Thyroid gland (tissue), 4 donors: ENCODE measurements around the gene NDUFC1. TPM values are rescaled to one million over a fixed set of nuclear protein-coding genes. Genes with fewer than 3 reads are reported as not detected.

Experiments used
- DNase-seq, 2 donors: peaks; one replicate each; pipeline ENCODE4 v3.0.0-alpha.2; 2019
- H3K27ac ChIP-seq, 3 donors: fragments of 200-600 bp; sonication (generic); 1 replicate in 2 of 3; 2 replicates in 1 of 3; pipeline ENCODE4 v1.5.1; 2016 to 2019; ENCODE audit warnings: mild to moderate bottlenecking in 1 of 3, moderate library complexity in 1 of 3
- H3K27me3 ChIP-seq: fragments of 200-600 bp; sonication (generic); one replicate; pipeline ENCODE4 v1.5.1; 2019
- H3K36me3 ChIP-seq, 2 donors: fragments of 200-600 bp; sonication (generic); one replicate each; pipeline ENCODE4 v1.5.1; 2016 to 2019
- H3K4me1 ChIP-seq, 2 donors: fragments of 200-600 bp; sonication (generic); one replicate each; pipeline ENCODE4 v1.5.1; 2017 to 2019
- H3K4me3 ChIP-seq, 3 donors: fragments of 200-600 bp; sonication (generic); replicated peaks in 1 of 3; 1 replicate in 2 of 3; 2 replicates in 1 of 3; pipeline ENCODE4 v1.5.1; 2016; ENCODE audit warnings: mild to moderate bottlenecking in 1 of 3
- H3K9me3 ChIP-seq: fragments of 200-600 bp; sonication (generic); one replicate; pipeline ENCODE4 v1.5.1; 2017
- CTCF ChIP-seq, 6 experiments: fragments of 200-600 bp in 3 of 6; fragments of 450-650 bp in 3 of 6; sonication (generic) in 3 of 6; IDR thresholded peaks; one replicate each; pipeline ENCODE4 v1.5.1; 2016 to 2019; ENCODE audit warnings: antibody characterized with exemption in 6 of 6, mild to moderate bottlenecking in 2 of 6, inconsistent platforms in 1 of 6, moderate library complexity in 1 of 6
- POLR2A ChIP-seq, 2 donors: fragments of 450-650 bp; IDR thresholded peaks; one replicate each; pipeline ENCODE4 v1.6.1; 2017; ENCODE audit warnings: antibody characterized with exemption in 2 of 2, mild to moderate bottlenecking in 2 of 2, moderate library complexity in 1 of 2
- WGBS, 2 donors: methylation state at CpG; one replicate each; pipeline ENCODE4 v1.1.5; 2017; 5-methylcytosine and 5-hydroxymethylcytosine counted together
- intact Hi-C: fragments of 100-400 bp; cut with DNase I; formaldehyde crosslinking; loops from one replicate; pipeline ENCODE4 v1.15.1; 2023
- total RNA-seq, 4 donors: library from RNA; depleted of rRNA; stranded (reverse); fragments of >200 nt; gene quantifications; one replicate each; pipeline ENCODE4 v1.2.3, GENCODE V29; 2016

NDUFC1 gene
- total RNA-seq, 4 donors from 2014 or later, result 27.9 to 92.4 (median 53.2) TPM

- no peaks in the 10 kb centered on the region for H3K9me3 ChIP-seq
- H3K27me3 ChIP-seq, result no peaks in the 10 kb centered on the region
- DNase-seq, result no peak
- intact Hi-C loops, result no loop called here
- TF ChIP-seq CTCF (IDR thresholded peaks at IDR 0.05) (no peak), POLR2A (IDR thresholded peaks at IDR 0.05) (no peak)
- peaks cover 0 to 8% of the 10 kb centered on the region in 2 donors for H3K4me1 ChIP-seq
- H3K36me3 ChIP-seq, result no peaks in the 10 kb centered on the region
- 72 to 74% methylated on average over 16 of the region's 16 CpGs for WGBS, 2 donors
- no peak overlapping the region for H3K27ac ChIP-seq
- H3K4me3 ChIP-seq, result no peak overlapping the region
These were observed 23.8 kb downstream of the NDUFC1 start for GRCh38 chr4:139278485-139278884.

- 95 to 97% methylated on average over 4 of the region's 4 CpGs for WGBS, 2 donors
- H3K9me3 ChIP-seq, result no peaks in the 10 kb centered on the region
- no peak for DNase-seq
- intact Hi-C loops, result no loop called here
- no peaks in the 10 kb centered on the region for H3K27me3 ChIP-seq
- no peak overlapping the region for H3K4me3 ChIP-seq
- peaks cover 0 to 8% of the 10 kb centered on the region in 2 donors for H3K4me1 ChIP-seq
- no peak overlapping the region for H3K27ac ChIP-seq
- TF ChIP-seq POLR2A (IDR thresholded peaks at IDR 0.05) (no peak), CTCF (IDR thresholded peaks at IDR 0.05) (no peak)
- H3K36me3 ChIP-seq, result no peaks in the 10 kb centered on the region
These were observed 27.0 kb downstream of the NDUFC1 start for GRCh38 chr4:139275281-139275735.

- H3K4me3 ChIP-seq, result no peak overlapping the region
- no peaks in the 10 kb centered on the region for H3K9me3 ChIP-seq
- 95 to 99% methylated on average over 1 of the region's 1 CpG for WGBS, 2 donors
- no peaks in the 10 kb centered on the region for H3K27me3 ChIP-seq
- H3K4me1 ChIP-seq, result peaks cover 0 to 2% of the 10 kb centered on the region in 2 donors
- intact Hi-C loops, result no loop called here
- TF ChIP-seq POLR2A (IDR thresholded peaks at IDR 0.05) (no peak), CTCF (IDR thresholded peaks at IDR 0.05) (no peak)
- DNase-seq, result no peak
- no peaks in the 10 kb centered on the region for H3K36me3 ChIP-seq
- H3K27ac ChIP-seq, result no peak overlapping the region
These were observed 27.5 kb downstream of the NDUFC1 start for GRCh38 chr4:139274790-139275189.

GRCh38 chr4:139273835-139274234 is 28.4 kb downstream of the NDUFC1 start:
- intact Hi-C loops, result no loop called here
- TF ChIP-seq POLR2A (IDR thresholded peaks at IDR 0.05) (no peak), CTCF (IDR thresholded peaks at IDR 0.05) (no peak)
- Histone ChIP-seq H3K27ac (no peak overlapping the region), H3K9me3 (no peaks in the 10 kb centered on the region), H3K27me3 (no peaks in the 10 kb centered on the region), H3K4me3 (no peak overlapping the region), H3K4me1 (no peaks in the 10 kb centered on the region), H3K36me3 (no peaks in the 10 kb centered on the region)
- no peak for DNase-seq
- 88 to 92% methylated on average over 1 of the region's 1 CpG for WGBS, 2 donors

GRCh38 chr4:139267301-139267700 is 35.0 kb downstream of the NDUFC1 start:
- 97 to 100% methylated on average over 1 of the region's 1 CpG for WGBS, 2 donors
- TF ChIP-seq POLR2A (IDR thresholded peaks at IDR 0.05), result no peak
- no peak for TF ChIP-seq CTCF (IDR thresholded peaks at IDR 0.05)
- Histone ChIP-seq H3K27me3 (no peaks in the 10 kb centered on the region), H3K4me1 (peaks cover 3 to 7% of the 10 kb centered on the region in 2 donors), H3K9me3 (no peaks in the 10 kb centered on the region), H3K4me3 (no peak overlapping the region), H3K27ac (no peak overlapping the region), H3K36me3 (no peaks in the 10 kb centered on the region)
- DNase-seq, result no peak
- intact Hi-C loops, result no loop called here
